Stimulated activated effector memory CD8-positive, alpha-beta T cell treated with anti-CD3 and anti-CD28 coated beads, Interleukin-12 subunit alpha, Interleukin-12 subunit beta, amount 100 ng/mL, for 72 hours (primary cell): ENCODE data around the gene DCAF4L1.
A peak's percentile ranks its signal among the peaks of the same experiment; 100 is the strongest.

Source experiments
- ATAC-seq: fragments of 150-1000 bp; cut with Tn5 transposase; 2 replicates; pipeline ENCODE4 v1.10.0; 2021
- DNase-seq, 2 donors: peaks; one replicate each; pipeline ENCODE4 v3.0.0; 2021 to 2022; ENCODE audit warnings: low spot score in 2 of 2
- H3K27ac Mint-ChIP-seq: one replicate; pipeline ENCODE4 v1.8.0; 2022; ENCODE audit warnings: mild to moderate bottlenecking, mixed read lengths
- H3K36me3 Mint-ChIP-seq: one replicate; pipeline ENCODE4 v1.8.0; 2022; ENCODE audit warnings: mild to moderate bottlenecking, mixed read lengths
- H3K4me1 Mint-ChIP-seq: one replicate; pipeline ENCODE4 v1.8.0; 2022; ENCODE audit warnings: mixed read lengths
- H3K4me3 Mint-ChIP-seq: one replicate; pipeline ENCODE4 v1.8.0; 2022; ENCODE audit warnings: mild to moderate bottlenecking, mixed read lengths
- H3K9me3 Mint-ChIP-seq: one replicate; pipeline ENCODE4 v1.8.0; 2022; ENCODE audit warnings: mixed read lengths

DCAF4L1 gene, protein sequence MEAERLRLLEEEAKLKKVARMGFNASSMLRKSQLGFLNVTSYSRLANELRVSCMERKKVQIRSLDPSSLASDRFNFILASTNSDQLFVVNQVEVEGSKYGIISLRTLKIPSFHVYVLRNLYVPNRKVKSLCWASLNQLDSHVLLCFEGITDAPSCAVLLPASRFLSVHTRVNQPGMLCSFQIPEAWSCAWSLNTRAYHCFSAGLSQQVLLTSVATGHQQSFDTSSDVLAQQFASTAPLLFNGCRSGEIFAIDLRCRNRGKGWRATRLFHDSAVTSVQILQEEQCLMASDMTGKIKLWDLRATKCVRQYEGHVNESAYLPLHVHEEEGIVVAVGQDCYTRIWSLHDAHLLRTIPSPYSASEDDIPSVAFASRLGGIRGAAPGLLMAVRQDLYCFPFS

DNA sequence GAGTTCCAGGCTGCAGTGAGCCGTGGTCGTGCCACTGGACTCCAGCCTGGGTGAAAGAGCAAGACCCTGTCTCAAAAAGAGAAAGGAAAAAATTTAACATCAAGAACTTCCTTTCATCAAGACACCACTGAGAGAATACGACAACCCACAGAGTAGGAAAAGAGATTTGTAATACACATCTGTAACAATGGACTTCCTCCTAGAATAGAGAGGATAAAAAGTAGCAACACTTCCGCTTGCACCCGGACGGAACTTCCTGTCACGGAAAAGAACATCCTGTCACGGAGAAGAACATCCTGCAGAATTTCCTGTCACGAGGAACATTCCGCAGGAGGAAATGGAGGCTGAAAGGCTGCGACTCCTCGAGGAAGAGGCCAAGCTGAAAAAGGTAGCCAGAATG lies at the start of gene DCAF4L1:
DCAF4L1 (plus strand) TSS at position 301 of the 400 bp plus-strand sequence; CDS start at position 338, 37 bp downstream.
- DNase-seq (no peak), ATAC-seq (no peak)
- H3K36me3 Mint-ChIP-seq = no peaks in the 10 kb centered on the region
- H3K9me3 Mint-ChIP-seq = no peaks in the 10 kb centered on the region
- H3K4me1 Mint-ChIP-seq = no peaks in the 10 kb centered on the region
- H3K27ac Mint-ChIP-seq = no peak within 1 kb of the TSS
- H3K4me3 Mint-ChIP-seq = no peak within 1 kb of the TSS

DNA sequence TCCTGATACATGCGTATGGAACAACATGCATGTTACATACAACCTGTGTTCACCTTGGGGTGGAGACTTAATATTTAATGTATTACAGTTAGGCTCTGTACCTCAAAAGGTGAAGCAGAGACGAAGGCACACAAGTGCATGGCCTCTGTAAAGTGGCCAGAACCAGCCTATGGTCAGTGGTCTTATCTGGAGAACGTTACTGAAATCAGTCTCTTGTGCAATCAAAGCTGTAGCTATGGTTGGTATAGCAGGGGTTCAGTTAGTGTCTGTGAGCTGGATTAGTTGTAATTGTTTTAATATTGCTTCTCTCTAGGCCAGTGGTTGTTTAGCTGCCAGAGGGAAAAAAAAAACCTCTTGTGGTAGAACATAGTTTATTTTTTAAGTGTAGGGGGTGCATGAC lies 48.6 kb upstream of the DCAF4L1 start:
- ATAC-seq = no peak
- DNase-seq = no peak
- Mint-ChIP-seq H3K36me3 (peaks cover 30% of the 10 kb centered on the region), H3K4me3 (no peak overlapping the region), H3K4me1 (peaks cover 27% of the 10 kb centered on the region), H3K27ac (no peak overlapping the region), H3K9me3 (peaks cover 5% of the 10 kb centered on the region)

DNA sequence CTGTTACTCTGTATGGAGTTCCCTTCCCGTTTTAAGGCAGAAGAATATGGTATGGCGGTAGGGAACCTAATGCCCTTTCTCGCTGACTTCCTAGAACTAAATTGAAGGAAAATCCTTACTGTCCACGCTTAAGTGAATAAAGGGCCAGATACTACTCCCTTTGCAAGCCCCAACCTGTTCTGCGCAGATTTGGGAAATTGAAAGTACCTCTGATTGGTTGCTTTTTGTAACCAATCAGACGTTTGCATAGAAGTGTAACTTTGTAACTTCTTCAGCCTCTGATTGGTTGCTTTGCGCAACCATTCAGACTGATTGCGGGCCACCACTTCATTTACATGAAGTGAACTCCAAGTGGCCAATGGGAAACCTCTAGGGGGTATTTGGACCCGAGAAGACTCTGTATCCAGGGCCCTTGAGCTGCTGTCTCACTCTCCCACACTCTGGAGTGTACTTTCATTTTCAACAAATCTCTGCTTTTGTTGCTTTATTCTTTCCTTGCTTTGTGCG lies 47.5 kb upstream of the DCAF4L1 start:
- H3K27ac Mint-ChIP-seq = peak overlapping the region; percentile 97
- H3K4me1 Mint-ChIP-seq = peaks cover 28% of the 10 kb centered on the region

DNA sequence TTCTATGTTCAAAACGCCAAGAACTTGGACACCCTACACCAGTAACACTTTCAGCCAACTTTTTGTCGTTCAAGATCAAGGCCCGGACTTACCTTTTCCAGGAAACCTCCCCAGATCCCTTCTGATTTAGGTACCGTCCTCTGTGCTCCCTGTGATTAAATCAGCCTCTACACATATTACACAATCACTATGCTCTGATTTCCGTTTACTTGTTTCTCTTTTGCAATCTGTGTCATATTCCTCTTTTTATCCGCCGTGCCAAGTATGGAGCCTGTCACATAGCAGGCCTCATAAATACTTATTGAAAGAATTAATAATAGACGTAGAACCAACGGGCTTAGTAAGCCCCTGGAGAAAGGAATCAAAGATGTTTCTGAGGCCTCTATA lies 47.0 kb upstream of the DCAF4L1 start:
- DNase-seq = no peak
- ATAC-seq = no peak
- Mint-ChIP-seq H3K36me3 (peaks cover 45% of the 10 kb centered on the region), H3K4me1 (peaks cover 29% of the 10 kb centered on the region), H3K27ac (peak overlapping the region; percentile 97), H3K4me3 (peak overlapping the region; percentile 96), H3K9me3 (peaks cover 5% of the 10 kb centered on the region)

More for the DNA sequence above, 47.5 kb upstream of the DCAF4L1 start:
- Mint-ChIP-seq H3K4me3 (peak overlapping the region; percentile 96), H3K9me3 (peaks cover 5% of the 10 kb centered on the region), H3K36me3 (peaks cover 40% of the 10 kb centered on the region)
- DNase-seq = no peak
- no peak for ATAC-seq

DNA sequence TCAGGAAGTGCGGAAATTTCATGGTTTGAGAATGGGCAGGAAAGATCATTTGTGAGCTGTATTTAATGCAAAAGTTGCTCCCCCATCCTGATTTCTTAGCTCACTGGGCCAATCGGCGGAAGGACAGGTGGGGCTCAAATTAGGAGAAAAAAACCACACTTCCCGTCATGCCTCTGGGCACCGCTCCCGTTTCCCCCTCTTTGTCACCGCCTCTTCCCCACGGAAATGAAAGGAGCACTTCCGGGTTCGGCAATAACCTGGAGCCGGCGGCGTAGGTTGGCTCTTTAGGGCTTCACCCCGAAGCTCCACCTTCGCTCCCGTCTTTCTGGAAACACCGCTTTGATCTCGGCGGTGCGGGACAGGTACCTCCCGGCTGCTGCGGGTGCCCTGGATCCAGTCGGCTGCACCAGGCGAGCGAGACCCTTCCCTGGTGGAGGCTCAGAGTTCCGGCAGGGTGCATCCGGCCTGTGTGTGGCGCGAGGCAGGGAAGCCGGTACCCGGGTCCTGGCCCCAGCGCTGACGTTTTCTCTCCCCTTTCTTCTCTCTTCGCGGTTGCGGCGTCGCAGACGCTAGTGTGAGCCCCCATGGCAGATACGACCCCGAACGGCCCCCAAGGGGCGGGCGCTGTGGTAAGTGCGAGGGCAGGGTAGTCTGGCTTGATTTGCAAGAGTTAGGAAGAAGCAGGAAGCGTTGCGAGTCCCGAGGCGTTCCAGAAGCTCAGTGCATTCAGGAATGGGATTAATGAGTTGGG lies 46.5 kb upstream of the DCAF4L1 start, which contains the start of gene TMEM33:
TMEM33 (plus strand) TSS at position 529 of the 751 bp plus-strand sequence; CDS start at position 585, 56 bp downstream.
- peaks cover 5% of the 10 kb centered on the region for H3K9me3 Mint-ChIP-seq
- peaks cover 33% of the 10 kb centered on the region for H3K4me1 Mint-ChIP-seq
- peak within 1 kb of the TSS; percentile 96 for H3K4me3 Mint-ChIP-seq
- DNase-seq (peak; percentile 46 to 84), ATAC-seq (peak; percentile 90)
- peaks cover 51% of the 10 kb centered on the region for H3K36me3 Mint-ChIP-seq
- H3K27ac Mint-ChIP-seq = peak within 1 kb of the TSS; percentile 97

DNA sequence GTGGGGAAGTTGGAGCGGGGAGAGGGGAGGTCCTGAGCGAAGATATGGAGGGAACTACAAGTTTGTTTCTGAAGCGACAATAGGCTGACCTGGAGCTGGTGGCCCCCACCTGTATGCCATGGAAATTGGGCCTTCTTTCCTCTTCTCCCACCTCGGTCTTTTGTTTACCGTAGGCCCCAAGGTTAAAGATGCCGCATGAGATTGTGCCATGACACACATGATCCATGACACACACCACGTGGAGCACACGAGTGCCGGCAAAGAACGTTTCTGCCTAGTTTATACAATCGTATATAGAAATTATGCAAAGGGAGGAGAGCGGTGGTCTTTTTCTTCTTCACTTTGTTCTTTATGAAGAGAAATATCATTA lies 45.9 kb upstream of the DCAF4L1 start:
- DNase-seq (no peak), ATAC-seq (peak; percentile 77)
- H3K4me1 Mint-ChIP-seq = peaks cover 33% of the 10 kb centered on the region
- H3K4me3 Mint-ChIP-seq = peak overlapping the region; percentile 96
- H3K9me3 Mint-ChIP-seq = peaks cover 5% of the 10 kb centered on the region
- H3K27ac Mint-ChIP-seq = peak overlapping the region; percentile 97
- peaks cover 56% of the 10 kb centered on the region for H3K36me3 Mint-ChIP-seq

DNA sequence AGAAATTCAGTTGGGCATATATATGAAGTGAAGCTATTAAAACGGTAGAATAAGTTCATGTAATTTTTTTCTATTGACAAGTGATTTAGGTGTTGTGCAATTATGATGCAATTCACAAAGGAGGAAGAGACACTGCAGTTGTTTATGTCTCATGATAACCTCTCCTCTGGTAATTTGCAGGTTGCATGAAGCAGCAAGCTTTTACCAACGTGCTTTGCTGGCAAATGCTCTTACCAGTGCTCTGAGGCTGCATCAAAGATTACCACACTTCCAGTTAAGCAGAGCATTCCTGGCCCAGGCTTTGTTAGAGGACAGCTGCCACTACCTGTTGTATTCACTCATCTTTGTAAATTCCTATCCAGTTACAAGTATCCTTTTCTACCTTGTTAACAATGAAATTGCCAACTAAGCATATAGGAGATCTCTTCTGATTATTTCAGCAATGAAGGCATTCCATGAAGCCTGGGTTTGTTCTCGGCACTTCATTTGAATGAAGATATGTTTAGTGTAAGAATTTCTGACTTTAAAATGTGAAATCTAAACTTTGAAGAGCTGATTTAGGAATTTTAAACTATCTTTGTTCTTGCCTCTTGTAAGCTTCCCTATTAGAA lies 42.4 kb upstream of the DCAF4L1 start:
- no peak for DNase-seq
- H3K36me3 Mint-ChIP-seq = peaks cover 91% of the 10 kb centered on the region

DNA sequence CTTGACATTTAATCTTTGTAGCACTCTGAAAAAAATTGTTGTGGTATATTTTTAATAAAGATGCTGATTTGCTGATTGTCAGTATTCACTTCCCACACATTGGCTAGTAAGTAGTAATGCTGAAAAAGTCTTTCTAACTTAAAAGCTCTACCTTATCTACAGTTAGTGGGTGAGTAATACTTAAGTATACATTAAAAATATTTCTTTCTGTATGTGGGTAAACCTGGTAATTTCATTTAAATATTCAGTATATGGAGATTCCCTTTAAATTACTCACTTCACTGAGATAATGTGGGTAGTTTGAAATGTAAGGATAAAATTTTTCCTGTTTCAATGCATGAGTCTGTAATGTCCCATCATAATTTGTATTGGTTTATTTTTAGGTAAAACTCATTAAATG lies 40.7 kb upstream of the DCAF4L1 start:
- Mint-ChIP-seq H3K4me3 (no peak overlapping the region), H3K36me3 (peaks cover 100% of the 10 kb centered on the region), H3K4me1 (peaks cover 21% of the 10 kb centered on the region), H3K27ac (no peak overlapping the region), H3K9me3 (no peaks in the 10 kb centered on the region)
- ATAC-seq = no peak
- no peak for DNase-seq

More for the DNA sequence above, 42.4 kb upstream of the DCAF4L1 start:
- ATAC-seq = no peak
- Mint-ChIP-seq H3K9me3 (peaks cover 5% of the 10 kb centered on the region), H3K27ac (no peak overlapping the region), H3K4me1 (peaks cover 33% of the 10 kb centered on the region), H3K4me3 (no peak overlapping the region)

DNA sequence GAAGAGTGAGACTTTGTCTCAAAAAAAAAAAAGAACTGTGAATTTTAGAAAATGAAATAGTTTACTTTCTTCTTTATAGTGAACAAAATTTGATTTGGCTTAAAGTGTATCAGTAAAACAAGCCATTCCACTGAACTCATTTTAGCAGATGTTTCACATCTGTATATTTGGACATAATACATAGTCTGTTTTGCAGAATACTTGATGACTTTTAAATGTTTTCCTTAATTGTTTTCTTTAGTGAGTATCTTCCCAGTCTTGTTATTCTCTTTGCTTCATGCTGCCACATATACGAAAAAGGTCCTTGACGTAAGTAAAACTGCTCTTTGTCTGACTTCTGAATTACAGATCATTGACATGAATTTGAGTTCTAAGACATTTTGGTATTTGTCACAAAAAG lies 38.0 kb upstream of the DCAF4L1 start:
- no peak for ATAC-seq
- H3K36me3 Mint-ChIP-seq = peaks cover 100% of the 10 kb centered on the region
- H3K4me1 Mint-ChIP-seq = peaks cover 5% of the 10 kb centered on the region
- no peak for DNase-seq
- H3K9me3 Mint-ChIP-seq = no peaks in the 10 kb centered on the region
- H3K4me3 Mint-ChIP-seq = no peak overlapping the region
- H3K27ac Mint-ChIP-seq = no peak overlapping the region

DNA sequence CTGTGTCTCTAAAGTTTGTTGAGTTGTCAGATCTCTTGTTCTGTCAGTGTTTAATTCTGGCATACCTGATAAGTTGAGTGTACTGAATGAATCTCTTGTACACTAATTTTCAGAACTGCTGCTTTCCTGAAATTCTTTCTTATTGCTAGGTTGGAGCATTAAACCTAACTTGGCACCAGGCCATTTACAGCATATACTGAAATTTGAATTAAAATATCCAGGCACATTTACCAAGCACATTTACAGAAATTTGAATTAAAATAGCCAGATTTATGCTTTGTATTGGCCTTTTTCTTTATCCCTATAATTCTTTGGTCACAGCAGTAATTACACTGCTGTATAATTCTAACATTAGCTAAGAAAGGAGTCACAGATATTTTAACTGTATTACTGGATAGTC lies 37.5 kb upstream of the DCAF4L1 start:
- H3K36me3 Mint-ChIP-seq = peaks cover 100% of the 10 kb centered on the region
- no peak for DNase-seq
- ATAC-seq = no peak
- H3K4me3 Mint-ChIP-seq = no peak overlapping the region
- peaks cover 5% of the 10 kb centered on the region for H3K4me1 Mint-ChIP-seq
- H3K27ac Mint-ChIP-seq = no peak overlapping the region
- no peaks in the 10 kb centered on the region for H3K9me3 Mint-ChIP-seq

DNA sequence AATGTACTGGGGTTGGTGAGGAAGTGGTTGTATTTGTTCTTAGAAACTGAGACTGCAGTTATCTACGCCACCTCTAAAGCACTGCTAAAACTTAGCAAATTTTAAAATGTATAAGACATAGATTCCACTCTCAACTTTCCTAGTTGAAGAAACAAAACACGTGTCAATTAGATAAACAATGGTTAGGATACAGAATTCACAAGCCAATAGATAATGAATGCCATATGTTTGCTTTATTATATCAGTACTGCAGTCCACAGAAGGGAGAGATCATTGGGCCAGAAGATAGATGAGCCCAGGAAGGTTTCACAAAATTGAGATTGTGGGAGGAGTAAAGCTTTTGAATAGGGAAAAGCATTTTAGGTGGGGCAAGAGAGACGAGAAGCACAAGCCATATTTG lies 32.0 kb upstream of the DCAF4L1 start:
- Mint-ChIP-seq H3K4me3 (no peak overlapping the region), H3K9me3 (no peaks in the 10 kb centered on the region), H3K36me3 (peaks cover 100% of the 10 kb centered on the region), H3K27ac (peak overlapping the region; percentile 38), H3K4me1 (peaks cover 6% of the 10 kb centered on the region)
- no peak for ATAC-seq
- DNase-seq = no peak

DNA sequence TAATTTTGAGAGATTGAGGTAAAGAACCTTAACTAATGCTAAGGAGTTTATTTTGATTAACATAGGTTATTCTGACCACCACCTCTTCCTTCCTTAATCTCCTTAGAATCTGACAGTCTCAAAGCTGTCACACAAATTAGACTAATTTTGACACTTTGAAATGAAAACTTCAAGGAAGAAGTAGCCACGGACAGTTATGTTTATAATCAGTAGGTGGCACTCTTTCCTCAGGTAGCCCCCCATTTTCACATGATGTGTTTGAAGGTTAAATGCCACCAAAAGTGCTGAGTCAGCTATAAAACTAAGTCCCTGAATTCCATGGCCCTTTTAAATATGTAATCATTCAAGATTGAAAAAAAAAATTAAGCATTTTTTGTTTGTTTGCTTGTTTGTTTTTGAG lies 23.9 kb upstream of the DCAF4L1 start:
- Mint-ChIP-seq H3K4me1 (no peaks in the 10 kb centered on the region), H3K9me3 (no peaks in the 10 kb centered on the region)

DNA sequence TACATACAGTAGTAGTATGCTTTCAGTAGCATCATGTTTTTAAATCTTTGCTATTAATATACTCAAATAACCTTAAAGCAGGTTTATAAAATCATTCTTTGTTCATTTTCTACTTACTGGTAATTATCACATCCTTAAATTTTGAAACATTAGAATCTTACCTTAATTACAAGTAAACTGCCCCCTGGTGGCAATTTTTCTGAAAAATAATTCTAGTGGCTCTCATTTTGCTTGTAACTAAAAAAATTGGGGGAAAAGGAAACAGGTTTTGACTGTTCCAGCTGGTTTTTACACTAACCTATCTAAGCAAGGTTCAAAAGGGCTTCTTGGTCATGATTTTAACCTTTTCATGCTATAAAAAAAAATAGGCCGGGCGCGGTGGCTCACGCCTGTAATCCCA lies 18.5 kb upstream of the DCAF4L1 start:
- Mint-ChIP-seq H3K9me3 (no peaks in the 10 kb centered on the region), H3K4me3 (no peak overlapping the region), H3K36me3 (no peaks in the 10 kb centered on the region), H3K27ac (no peak overlapping the region), H3K4me1 (no peaks in the 10 kb centered on the region)
- DNase-seq (no peak), ATAC-seq (no peak)

More for the DNA sequence above, 23.9 kb upstream of the DCAF4L1 start:
- no peak overlapping the region for H3K27ac Mint-ChIP-seq
- no peak overlapping the region for H3K4me3 Mint-ChIP-seq
- no peak for ATAC-seq
- DNase-seq = no peak
- H3K36me3 Mint-ChIP-seq = peaks cover 46% of the 10 kb centered on the region

DNA sequence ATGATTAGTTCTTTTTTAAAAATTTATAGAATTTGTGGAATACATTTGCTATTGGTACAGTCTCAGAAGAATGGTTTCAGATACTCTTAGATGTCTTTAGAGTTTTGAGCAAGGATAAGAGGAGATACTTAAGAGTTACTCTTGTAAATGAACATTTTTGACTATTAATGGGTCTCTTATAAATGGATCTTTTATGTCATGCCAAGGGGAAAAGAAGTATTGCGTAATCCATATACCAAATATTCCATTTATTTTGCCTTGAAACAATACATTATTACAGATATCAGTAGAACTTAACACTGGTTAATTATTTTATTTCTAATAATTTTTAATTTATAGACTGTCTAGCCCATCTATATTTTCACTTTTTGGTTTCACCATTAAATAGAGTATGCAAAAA lies 17.2 kb upstream of the DCAF4L1 start:
- H3K4me1 Mint-ChIP-seq = no peaks in the 10 kb centered on the region
- no peak overlapping the region for H3K4me3 Mint-ChIP-seq
- H3K9me3 Mint-ChIP-seq = peaks cover 4% of the 10 kb centered on the region
- ATAC-seq = no peak
- no peak for DNase-seq
- H3K36me3 Mint-ChIP-seq = no peaks in the 10 kb centered on the region
- H3K27ac Mint-ChIP-seq = no peak overlapping the region

DNA sequence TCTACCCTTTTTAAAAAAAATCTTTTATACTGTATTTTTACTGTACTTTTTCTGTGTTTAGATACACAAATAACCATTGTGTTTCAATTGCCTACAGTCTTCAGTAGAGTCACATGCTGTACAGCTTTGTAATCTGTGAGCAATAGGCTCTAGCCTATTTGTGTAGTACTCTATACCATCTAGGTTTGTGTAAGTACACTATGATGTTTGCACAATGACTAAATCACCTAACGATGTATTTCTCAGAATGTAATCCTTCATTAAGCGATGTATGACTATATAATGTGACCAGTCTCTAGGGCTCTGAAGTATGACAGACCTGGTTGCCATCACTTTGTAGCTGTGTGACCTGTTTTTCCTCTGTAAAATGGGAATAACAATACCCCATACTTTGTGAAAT lies 14.2 kb upstream of the DCAF4L1 start:
- Mint-ChIP-seq H3K4me3 (no peak overlapping the region), H3K27ac (no peak overlapping the region), H3K36me3 (no peaks in the 10 kb centered on the region), H3K4me1 (no peaks in the 10 kb centered on the region), H3K9me3 (peaks cover 4% of the 10 kb centered on the region)
- ATAC-seq = no peak
- no peak for DNase-seq
